Activated naive CD4-positive, alpha-beta T cell treated with anti-CD3 and anti-CD28 coated beads, Interleukin-2, amount 10 ng/mL, durations not matched to agents 7 days and 5 days (primary cell): Measurements from ENCODE around the gene GALNT12.

Source experiments
- CTCF ChIA-PET: fragments of 350-600 bp; sonication (Branson Sonifier 250); formaldehyde crosslinking; loops from one replicate; lab custom pipeline; 2021; ENCODE audit warnings: antibody characterized with exemption; lab: Charles Lee
- DNase-seq: peaks from one replicate; pipeline ENCODE4 v3.0.0-alpha.2; 2020
- H3K27ac Mint-ChIP-seq: one replicate; pipeline ENCODE4 v1.8.0; 2021; ENCODE audit warnings: mild to moderate bottlenecking, moderate library complexity, mixed read lengths
- H3K27me3 Mint-ChIP-seq: one replicate; pipeline ENCODE4 v1.8.0; 2021; ENCODE audit warnings: mild to moderate bottlenecking, mixed read lengths
- H3K36me3 Mint-ChIP-seq: one replicate; pipeline ENCODE4 v1.8.0; 2021; ENCODE audit warnings: mixed read lengths
- H3K4me1 Mint-ChIP-seq: one replicate; pipeline ENCODE4 v1.8.0; 2021; ENCODE audit warnings: mixed read lengths
- H3K4me3 Mint-ChIP-seq: one replicate; pipeline ENCODE4 v1.8.0; 2021; ENCODE audit warnings: mild to moderate bottlenecking, moderate library complexity, mixed read lengths
- H3K9me3 Mint-ChIP-seq: one replicate; pipeline ENCODE4 v1.8.0; 2021; ENCODE audit warnings: mixed read lengths

The GALNT12 gene

GRCh38 chr9:98807070-98807813 is at the start of gene GALNT12:
GALNT12 (plus strand) TSS chr9:98807670; CDS start chr9:98807699, 29 bp downstream.
- Mint-ChIP-seq H3K4me3 (peak within 1 kb of the TSS; percentile 84), H3K27ac (peak within 1 kb of the TSS; percentile 67), H3K4me1 (peaks cover 24% of the 10 kb centered on the region), H3K36me3 (no peaks in the 10 kb centered on the region), H3K9me3 (no peaks in the 10 kb centered on the region), H3K27me3 (peaks cover 47% of the 10 kb centered on the region)
- CTCF ChIA-PET = interaction anchor here (0.9 to 5.6 kb wide), 12 partner anchors 10 to 387 kb away, joined by 3 to 28 read pairs (median 4); partner anchors contain the start of gene ANKS6
- peak; percentile 70 for DNase-seq

- H3K36me3 Mint-ChIP-seq = no peaks in the 10 kb centered on the region
- H3K4me3 Mint-ChIP-seq = no peak overlapping the region
- H3K27me3 Mint-ChIP-seq = no peaks in the 10 kb centered on the region
- CTCF ChIA-PET = interaction anchor here (0.8 kb wide), 1 partner anchor 15 kb away, joined by 4 read pairs; no protein-coding TSS in a partner anchor
- peaks cover 2% of the 10 kb centered on the region for H3K9me3 Mint-ChIP-seq
- no peaks in the 10 kb centered on the region for H3K4me1 Mint-ChIP-seq
- H3K27ac Mint-ChIP-seq = no peak overlapping the region
- DNase-seq = no peak
Observed at GRCh38 chr9:98760231-98760630, 47.2 kb upstream of the GALNT12 start.

GRCh38 chr9:98763986-98764745 is 43.3 kb upstream of the GALNT12 start:
- Mint-ChIP-seq H3K4me1 (no peaks in the 10 kb centered on the region), H3K9me3 (no peaks in the 10 kb centered on the region), H3K27me3 (no peaks in the 10 kb centered on the region), H3K4me3 (no peak overlapping the region), H3K36me3 (no peaks in the 10 kb centered on the region), H3K27ac (no peak overlapping the region)
- CTCF ChIA-PET = interaction anchor here (3.5 kb wide), 1 partner anchor 11 kb away, joined by 27 read pairs; no protein-coding TSS in a partner anchor
- DNase-seq = no peak

- Mint-ChIP-seq H3K4me3 (no peak overlapping the region), H3K27ac (no peak overlapping the region), H3K4me1 (no peaks in the 10 kb centered on the region), H3K27me3 (no peaks in the 10 kb centered on the region), H3K36me3 (no peaks in the 10 kb centered on the region), H3K9me3 (no peaks in the 10 kb centered on the region)
- CTCF ChIA-PET = interaction anchor here (3.5 kb wide), 1 partner anchor 10 kb away, joined by 27 read pairs; no protein-coding TSS in a partner anchor
- no peak for DNase-seq
Observed at GRCh38 chr9:98765256-98765655, 42.2 kb upstream of the GALNT12 start.

- Mint-ChIP-seq H3K4me3 (no peak overlapping the region), H3K27ac (no peak overlapping the region), H3K4me1 (no peaks in the 10 kb centered on the region), H3K36me3 (no peaks in the 10 kb centered on the region), H3K9me3 (no peaks in the 10 kb centered on the region), H3K27me3 (no peaks in the 10 kb centered on the region)
- DNase-seq = no peak
- CTCF ChIA-PET = interaction anchor here (0.6 to 3.5 kb wide), 3 partner anchors 9 to 453 kb away, joined by 4 to 27 read pairs (median 6); no protein-coding TSS in a partner anchor
Observed at GRCh38 chr9:98766586-98766985, 40.9 kb upstream of the GALNT12 start.

GRCh38 chr9:98767196-98767595 is 40.3 kb upstream of the GALNT12 start:
- H3K4me1 Mint-ChIP-seq = no peaks in the 10 kb centered on the region
- H3K4me3 Mint-ChIP-seq = no peak overlapping the region
- CTCF ChIA-PET = interaction anchor here (0.6 to 3.5 kb wide), 4 partner anchors 8 to 454 kb away, joined by 3 to 27 read pairs (median 5); no protein-coding TSS in a partner anchor
- no peak overlapping the region for H3K27ac Mint-ChIP-seq
- no peak for DNase-seq
- no peaks in the 10 kb centered on the region for H3K27me3 Mint-ChIP-seq
- no peaks in the 10 kb centered on the region for H3K9me3 Mint-ChIP-seq
- H3K36me3 Mint-ChIP-seq = no peaks in the 10 kb centered on the region

GRCh38 chr9:98767915-98768314 is 39.6 kb upstream of the GALNT12 start:
- H3K4me1 Mint-ChIP-seq = no peaks in the 10 kb centered on the region
- CTCF ChIA-PET = interaction anchor here (0.8 to 3.5 kb wide), 2 partner anchors 7 to 453 kb away, joined by 3 to 27 read pairs; no protein-coding TSS in a partner anchor
- H3K27ac Mint-ChIP-seq = no peak overlapping the region
- H3K9me3 Mint-ChIP-seq = no peaks in the 10 kb centered on the region
- DNase-seq = no peak
- H3K27me3 Mint-ChIP-seq = no peaks in the 10 kb centered on the region
- no peaks in the 10 kb centered on the region for H3K36me3 Mint-ChIP-seq
- no peak overlapping the region for H3K4me3 Mint-ChIP-seq

- no peaks in the 10 kb centered on the region for H3K36me3 Mint-ChIP-seq
- no peak for DNase-seq
- H3K9me3 Mint-ChIP-seq = no peaks in the 10 kb centered on the region
- H3K27ac Mint-ChIP-seq = no peak overlapping the region
- no peaks in the 10 kb centered on the region for H3K27me3 Mint-ChIP-seq
- H3K4me3 Mint-ChIP-seq = no peak overlapping the region
- CTCF ChIA-PET = no interaction called here
- no peaks in the 10 kb centered on the region for H3K4me1 Mint-ChIP-seq
Observed at GRCh38 chr9:98768344-98768743, 39.1 kb upstream of the GALNT12 start.

- DNase-seq = no peak
- CTCF ChIA-PET = no interaction called here
- Mint-ChIP-seq H3K9me3 (no peaks in the 10 kb centered on the region), H3K4me1 (no peaks in the 10 kb centered on the region), H3K36me3 (no peaks in the 10 kb centered on the region), H3K27me3 (no peaks in the 10 kb centered on the region), H3K27ac (no peak overlapping the region), H3K4me3 (no peak overlapping the region)
Observed at GRCh38 chr9:98770717-98771116, 36.8 kb upstream of the GALNT12 start.

- CTCF ChIA-PET = no interaction called here
- no peaks in the 10 kb centered on the region for H3K36me3 Mint-ChIP-seq
Observed at GRCh38 chr9:98771209-98771874, 36.1 kb upstream of the GALNT12 start.

GRCh38 chr9:98772364-98773155 is 34.9 kb upstream of the GALNT12 start:
- no peak overlapping the region for H3K4me3 Mint-ChIP-seq
- no peaks in the 10 kb centered on the region for H3K4me1 Mint-ChIP-seq
- no peak overlapping the region for H3K27ac Mint-ChIP-seq
- DNase-seq = no peak
- no peaks in the 10 kb centered on the region for H3K27me3 Mint-ChIP-seq
- H3K36me3 Mint-ChIP-seq = no peaks in the 10 kb centered on the region
- CTCF ChIA-PET = interaction anchor here (0.8 to 5.6 kb wide), 3 partner anchors 11 to 458 kb away, joined by 3 to 66 read pairs (median 31); no protein-coding TSS in a partner anchor
- H3K9me3 Mint-ChIP-seq = no peaks in the 10 kb centered on the region

More at GRCh38 chr9:98771209-98771874, 36.1 kb upstream of the GALNT12 start:
- no peaks in the 10 kb centered on the region for H3K9me3 Mint-ChIP-seq
- H3K4me1 Mint-ChIP-seq = no peaks in the 10 kb centered on the region
- no peak overlapping the region for H3K27ac Mint-ChIP-seq
- no peaks in the 10 kb centered on the region for H3K27me3 Mint-ChIP-seq
- no peak for DNase-seq
- no peak overlapping the region for H3K4me3 Mint-ChIP-seq

- CTCF ChIA-PET = interaction anchor here (0.9 to 5.6 kb wide), 5 partner anchors 8 to 459 kb away, joined by 4 to 66 read pairs (median 27); no protein-coding TSS in a partner anchor
Observed at GRCh38 chr9:98773721-98774120, 33.7 kb upstream of the GALNT12 start.

GRCh38 chr9:98774746-98775145 is 32.7 kb upstream of the GALNT12 start:
- Mint-ChIP-seq H3K4me1 (no peaks in the 10 kb centered on the region), H3K36me3 (no peaks in the 10 kb centered on the region), H3K27ac (no peak overlapping the region), H3K4me3 (no peak overlapping the region), H3K9me3 (no peaks in the 10 kb centered on the region), H3K27me3 (no peaks in the 10 kb centered on the region)
- DNase-seq = peak; percentile 38
- CTCF ChIA-PET = interaction anchor here (0.5 to 5.6 kb wide), 17 partner anchors 9 to 498 kb away, joined by 3 to 66 read pairs (median 6); partner anchors contain the start of gene GALNT12

More at GRCh38 chr9:98773721-98774120, 33.7 kb upstream of the GALNT12 start:
- no peak for DNase-seq
- H3K27ac Mint-ChIP-seq = no peak overlapping the region
- no peaks in the 10 kb centered on the region for H3K36me3 Mint-ChIP-seq
- H3K4me3 Mint-ChIP-seq = no peak overlapping the region
- H3K9me3 Mint-ChIP-seq = no peaks in the 10 kb centered on the region
- no peaks in the 10 kb centered on the region for H3K27me3 Mint-ChIP-seq
- H3K4me1 Mint-ChIP-seq = no peaks in the 10 kb centered on the region
